Neural cell (in vitro differentiated cells): ENCODE results near the gene MINK1. TPM values are rescaled to one million over a fixed set of nuclear protein-coding genes. Genes with fewer than 3 reads are reported as not detected.

Experiments
- H2AFZ ChIP-seq: fragments of 200-600, 300-800 bp; sonication (generic), shearing (Covaris generic); 2 replicates; pipeline ENCODE4 v1.6.0; 2014; ENCODE audit warnings: low read depth, mild to moderate bottlenecking, antibody characterized with exemption, low read length, moderate library complexity
- H3F3A ChIP-seq: fragments of 200-600 bp; shearing (Covaris generic); 2 replicates; pipeline ENCODE4 v1.6.1; 2016; ENCODE audit warnings: mild to moderate bottlenecking, moderate library complexity, mixed read lengths, antibody characterized with exemption, low read length; ENCODE audit not compliant: insufficient read depth, poor library complexity, severe bottlenecking
- H3K27ac ChIP-seq: fragments of 200-600, 300-800 bp; sonication (generic), shearing (Covaris generic); 2 replicates; pipeline ENCODE4 v1.5.1; 2014; ENCODE audit warnings: mild to moderate bottlenecking, low read length, moderate library complexity
- H3K27me3 ChIP-seq: fragments of 300-800, 200-600 bp; sonication (generic), shearing (Covaris generic); 2 replicates; pipeline ENCODE4 v1.6.0; 2014; ENCODE audit warnings: mild to moderate bottlenecking, low read depth, low read length, moderate library complexity; ENCODE audit not compliant: insufficient read depth
- H3K36me3 ChIP-seq: fragments of 300-800, 200-600 bp; sonication (generic), shearing (Covaris generic); 2 replicates; pipeline ENCODE4 v1.5.1; 2014; ENCODE audit warnings: mild to moderate bottlenecking, antibody characterized with exemption, low read length, moderate library complexity; ENCODE audit not compliant: insufficient read depth
- H3K4me2 ChIP-seq: fragments of 300-800, 200-600 bp; sonication (generic), shearing (Covaris generic); 2 replicates; pipeline ENCODE4 v1.6.0; 2014; ENCODE audit warnings: mild to moderate bottlenecking, low read length
- H3K4me3 ChIP-seq: fragments of 300-800, 200-600 bp; sonication (generic), shearing (Covaris generic); 2 replicates; pipeline ENCODE4 v1.5.1; 2014; ENCODE audit warnings: mild to moderate bottlenecking, low read length, moderate library complexity
- H3K79me2 ChIP-seq: fragments of 200-600 bp; shearing (Covaris generic); replicated peaks from 2 replicates; pipeline ENCODE4 v1.6.0; 2014; ENCODE audit warnings: mild to moderate bottlenecking, low read length, moderate library complexity; ENCODE audit not compliant: insufficient read depth
- H3K9ac ChIP-seq: fragments of 300-800, 200-600 bp; sonication (generic), shearing (Covaris generic); 2 replicates; pipeline ENCODE4 v1.6.1; 2016; ENCODE audit warnings: mild to moderate bottlenecking, low read length, mixed read lengths
- H3K9me2 ChIP-seq: fragments of 200-600 bp; shearing (Covaris generic); 2 replicates; pipeline ENCODE4 v1.6.1; 2016; ENCODE audit warnings: mild to moderate bottlenecking, low read length, mixed read lengths; ENCODE audit not compliant: insufficient read depth
- H3K9me3 ChIP-seq: fragments of 200-600, 300-800 bp; sonication (generic), shearing (Covaris generic); 2 replicates; pipeline ENCODE4 v1.6.1; 2016; ENCODE audit warnings: mild to moderate bottlenecking, mixed run types, low read length, moderate library complexity, mixed read lengths
- H4K20me1 ChIP-seq: fragments of 200-600 bp; shearing (Covaris generic); 2 replicates; pipeline ENCODE4 v1.6.1; 2016; ENCODE audit warnings: mild to moderate bottlenecking, mixed run types; ENCODE audit not compliant: insufficient read depth
- CTCF ChIP-seq: fragments of 450-650 bp; IDR thresholded peaks from 2 replicates; pipeline ENCODE4 v1.5.1; 2014; ENCODE audit warnings: antibody characterized with exemption, mild to moderate bottlenecking, moderate library complexity; ENCODE audit not compliant: poor library complexity, severe bottlenecking
- EP300 ChIP-seq: fragments of 450-650 bp; conservative IDR thresholded peaks from 2 replicates; pipeline ENCODE4 v1.6.1; 2014; ENCODE audit warnings: antibody characterized with exemption, mild to moderate bottlenecking, moderate library complexity; ENCODE audit not compliant: poor library complexity, severe bottlenecking
- EZH2 ChIP-seq: fragments of 200-600, 300-800 bp; shearing (Covaris generic), sonication (generic); IDR thresholded peaks from 2 replicates; pipeline ENCODE4 v1.6.1; 2014; ENCODE audit warnings: antibody characterized with exemption, low read length, borderline replicate concordance, mild to moderate bottlenecking; ENCODE audit not compliant: insufficient read depth, poor library complexity, severe bottlenecking
- MXI1 ChIP-seq: fragments of 450-650 bp; conservative IDR thresholded peaks from 2 replicates; pipeline ENCODE4 v1.6.1; 2014; ENCODE audit warnings: antibody characterized with exemption, mild to moderate bottlenecking; ENCODE audit not compliant: poor library complexity, severe bottlenecking
- RAD21 ChIP-seq: fragments of 450-650 bp; conservative IDR thresholded peaks from 2 replicates; pipeline ENCODE4 v1.6.1; 2014; ENCODE audit warnings: antibody characterized with exemption, mild to moderate bottlenecking, moderate library complexity
- REST ChIP-seq: IDR thresholded peaks from 2 replicates; pipeline ENCODE4 v1.6.1; 2012; ENCODE audit warnings: borderline replicate concordance
- SMC3 ChIP-seq: fragments of 450-650 bp; conservative IDR thresholded peaks from 2 replicates; pipeline ENCODE4 v1.6.1; 2014; ENCODE audit warnings: antibody characterized with exemption, mild to moderate bottlenecking, moderate library complexity; ENCODE audit not compliant: poor library complexity
- TAF1 ChIP-seq: IDR thresholded peaks from 2 replicates; pipeline ENCODE4 v1.6.1; 2012; ENCODE audit warnings: low read depth
- polyA plus RNA-seq: library from polyadenylated mRNA; depleted of rRNA; stranded (reverse); fragments of >200 nt; gene quantifications from 2 replicates; pipeline ENCODE4 v1.2.3, GENCODE V29; 2014

The MINK1 gene
- polyA plus RNA-seq, 1 donor from 2014 or later: 38.1 TPM

- no peak overlapping the region for H3K9ac ChIP-seq
- H3K27me3 ChIP-seq: no peaks in the 10 kb centered on the region
- no peak overlapping the region for H2AFZ ChIP-seq
- H3K36me3 ChIP-seq: no peaks in the 10 kb centered on the region
- no peak overlapping the region for H3K4me3 ChIP-seq
- no peaks in the 10 kb centered on the region for H3K9me3 ChIP-seq
- H3K4me2 ChIP-seq: no peak overlapping the region
- peaks cover 49% of the 10 kb centered on the region for H3K79me2 ChIP-seq
- H3K27ac ChIP-seq: no peak overlapping the region
- no peaks in the 10 kb centered on the region for H3K9me2 ChIP-seq
- H4K20me1 ChIP-seq: no peaks in the 10 kb centered on the region
- TF ChIP-seq CTCF: no peak
- TF ChIP-seq EP300: no peak
- no peak for TF ChIP-seq SMC3
- TF ChIP-seq MXI1: no peak
- TF ChIP-seq REST: no peak
- TF ChIP-seq EZH2: no peak
- no peak for TF ChIP-seq RAD21
- H3F3A ChIP-seq: no peaks in the 10 kb centered on the region
Measured at GRCh38 chr17:4839965-4840892, 7.1 kb downstream of the MINK1 start.

GRCh38 chr17:4840893-4841242, 7.7 kb downstream of the MINK1 start:
- Histone ChIP-seq H3F3A (no peaks in the 10 kb centered on the region), H3K9me2 (no peaks in the 10 kb centered on the region), H3K9ac (no peak overlapping the region), H3K4me2 (no peak overlapping the region), H4K20me1 (no peaks in the 10 kb centered on the region), H3K36me3 (no peaks in the 10 kb centered on the region), H2AFZ (no peak overlapping the region), H3K9me3 (no peaks in the 10 kb centered on the region), H3K4me3 (no peak overlapping the region), H3K27me3 (no peaks in the 10 kb centered on the region), H3K79me2 (peaks cover 44% of the 10 kb centered on the region), H3K27ac (no peak overlapping the region)
- no peak for TF ChIP-seq REST
- no peak for TF ChIP-seq TAF1
- no peak for TF ChIP-seq MXI1
- TF ChIP-seq EP300: no peak
- no peak for TF ChIP-seq SMC3
- no peak for TF ChIP-seq CTCF
- no peak for TF ChIP-seq EZH2
- TF ChIP-seq RAD21: no peak
